Fibroblast of mammary gland (primary cell): ENCODE measurements around the gene CHST5.
A peak's percentile ranks its signal among the peaks of the same experiment; 100 is the strongest.

Source experiments
- DNase-seq: peaks from one replicate; pipeline ENCODE4 v3.0.0-alpha.2; 2010; ENCODE audit warnings: low read depth
- H3K4me3 ChIP-seq: 2 replicates; pipeline ENCODE4 v1.5.1; 2011; ENCODE audit warnings: low read depth, mild to moderate bottlenecking, low read length, moderate library complexity; ENCODE audit not compliant: control insufficient read depth
- TF ChIP-seq, protein P1 (sequence below): conservative IDR thresholded peaks from 2 replicates; pipeline ENCODE4 v1.5.1; 2011; ENCODE audit warnings: low read depth, low read length, inconsistent platforms; ENCODE audit not compliant: control insufficient read depth, insufficient read depth

CHST5 gene

DNA sequence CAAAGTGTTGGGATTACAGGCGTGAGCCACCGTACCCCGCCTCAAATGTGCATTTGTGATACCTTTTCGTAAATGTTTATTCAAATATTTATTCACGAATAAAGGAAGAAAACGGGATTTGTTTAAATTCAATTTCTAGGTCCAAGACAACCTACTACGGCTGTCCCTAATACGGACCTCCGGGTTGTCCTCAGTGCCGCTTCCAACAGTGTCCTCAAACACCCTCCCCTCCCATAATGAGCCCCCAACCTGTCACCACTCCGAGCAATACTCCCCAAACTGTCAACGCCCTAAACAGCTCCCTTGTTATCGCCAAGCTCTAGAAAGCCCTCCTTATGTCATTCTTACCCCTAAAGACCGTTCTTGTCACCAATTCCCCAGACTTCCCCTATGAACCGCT, 29.7 kb upstream of the CHST5 start:
- peak overlapping the region; percentile 87 for H3K4me3 ChIP-seq
- no peak for DNase-seq
- TF ChIP-seq, protein P1, sequence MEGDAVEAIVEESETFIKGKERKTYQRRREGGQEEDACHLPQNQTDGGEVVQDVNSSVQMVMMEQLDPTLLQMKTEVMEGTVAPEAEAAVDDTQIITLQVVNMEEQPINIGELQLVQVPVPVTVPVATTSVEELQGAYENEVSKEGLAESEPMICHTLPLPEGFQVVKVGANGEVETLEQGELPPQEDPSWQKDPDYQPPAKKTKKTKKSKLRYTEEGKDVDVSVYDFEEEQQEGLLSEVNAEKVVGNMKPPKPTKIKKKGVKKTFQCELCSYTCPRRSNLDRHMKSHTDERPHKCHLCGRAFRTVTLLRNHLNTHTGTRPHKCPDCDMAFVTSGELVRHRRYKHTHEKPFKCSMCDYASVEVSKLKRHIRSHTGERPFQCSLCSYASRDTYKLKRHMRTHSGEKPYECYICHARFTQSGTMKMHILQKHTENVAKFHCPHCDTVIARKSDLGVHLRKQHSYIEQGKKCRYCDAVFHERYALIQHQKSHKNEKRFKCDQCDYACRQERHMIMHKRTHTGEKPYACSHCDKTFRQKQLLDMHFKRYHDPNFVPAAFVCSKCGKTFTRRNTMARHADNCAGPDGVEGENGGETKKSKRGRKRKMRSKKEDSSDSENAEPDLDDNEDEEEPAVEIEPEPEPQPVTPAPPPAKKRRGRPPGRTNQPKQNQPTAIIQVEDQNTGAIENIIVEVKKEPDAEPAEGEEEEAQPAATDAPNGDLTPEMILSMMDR = no peak

- DNase-seq = peak; percentile 85
- TF ChIP-seq, protein P1 = no peak
- H3K4me3 ChIP-seq = no peak overlapping the region
Measured at GRCh38 chr16:75559564-75560372, 23.9 kb upstream of the CHST5 start.

GRCh38 chr16:75558846-75559401, 23.0 kb upstream of the CHST5 start:
- TF ChIP-seq, protein P1 = no peak
- DNase-seq = no peak
- H3K4me3 ChIP-seq = no peak overlapping the region

DNA sequence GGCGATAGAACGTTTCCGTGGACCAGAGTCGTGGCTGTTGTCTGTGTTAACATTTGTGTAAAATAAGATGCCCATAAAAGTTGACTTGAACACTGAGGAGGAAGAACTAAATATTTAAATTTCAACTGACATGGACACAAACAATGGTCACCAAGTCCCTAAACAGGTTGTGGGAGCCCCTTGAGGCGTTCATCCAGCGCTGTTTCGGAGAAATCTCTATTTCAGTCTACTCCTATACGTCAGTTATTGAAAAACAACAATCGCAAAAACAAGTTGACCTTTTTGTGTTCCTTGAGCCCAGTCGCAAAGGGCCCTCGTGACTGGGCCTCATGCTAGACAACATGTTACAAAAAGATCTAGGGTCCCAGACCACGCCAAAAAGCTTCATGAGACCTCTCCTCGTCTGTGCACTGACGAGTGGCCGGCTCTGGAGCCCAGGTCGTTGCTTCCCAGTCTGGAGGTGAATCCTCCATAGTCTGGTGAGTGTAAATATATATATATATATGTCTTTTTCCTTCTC, 20.6 kb upstream of the CHST5 start:
- peak overlapping the region; percentile 83 for H3K4me3 ChIP-seq
- TF ChIP-seq, protein P1 = no peak
- DNase-seq = no peak

GRCh38 chr16:75555707-75556430, 20.0 kb upstream of the CHST5 start, which contains the start of gene TMEM231:
TSS of gene TMEM231 (minus strand) at chr16:75556252. CDS start at chr16:75556209, 43 bp downstream.
- DNase-seq = peak; percentile 91
- peak within 1 kb of the TSS; percentile 83 for H3K4me3 ChIP-seq
- TF ChIP-seq, protein P1 = no peak

GRCh38 chr16:75555213-75555706, 19.4 kb upstream of the CHST5 start:
- DNase-seq = peak; percentile 94
- H3K4me3 ChIP-seq = peak overlapping the region; percentile 83
- TF ChIP-seq, protein P1 = no peak
